NCI-H2196 (cell line): Measurements from ENCODE around the gene MYO1E.

Experiments used
- DNase-seq: peaks from one replicate; lab custom pipeline; 2025; ENCODE audit not compliant: unreplicated experiment; lab: John Stamatoyannopoulos, UW

MYO1E gene

GRCh38 chr15:59321000-59321689 is 51.5 kb downstream of the MYO1E start:
- no peak for DNase-seq

- DNase-seq = no peak
These were observed 55.5 kb downstream of the MYO1E start for GRCh38 chr15:59317211-59317610.

GRCh38 chr15:59315914-59316451 is 56.7 kb downstream of the MYO1E start:
- DNase-seq = peak; percentile 63

GRCh38 chr15:59313641-59314332 is 58.9 kb downstream of the MYO1E start:
- peak; percentile 77 for DNase-seq

DNA sequence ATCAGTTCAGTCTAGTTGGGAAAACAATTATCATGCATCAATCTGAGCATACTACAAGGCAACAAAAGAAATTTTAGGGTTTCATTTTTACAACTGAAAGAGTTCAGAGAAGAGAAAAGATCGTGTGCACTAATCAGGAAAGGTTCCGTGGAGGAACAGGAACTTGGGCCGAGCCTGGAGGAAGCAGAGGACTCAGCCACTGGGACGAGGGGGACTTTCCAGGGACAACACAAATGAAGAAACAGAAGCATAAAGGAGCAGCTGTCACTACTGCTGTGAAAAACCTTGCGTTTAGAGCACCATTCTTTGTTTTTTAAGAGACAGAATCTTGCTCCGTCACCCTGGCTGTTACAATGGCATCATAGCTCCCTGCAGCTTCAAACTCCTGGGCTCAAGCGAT is 60.5 kb downstream of the MYO1E start:
- no peak for DNase-seq

GRCh38 chr15:59311195-59311594 is 61.5 kb downstream of the MYO1E start:
- DNase-seq = no peak

- DNase-seq = no peak
These were observed 63.3 kb downstream of the MYO1E start for GRCh38 chr15:59309405-59309804.

- DNase-seq = no peak
These were observed 65.5 kb downstream of the MYO1E start for GRCh38 chr15:59307165-59307537.

- DNase-seq = no peak
These were observed 66.0 kb downstream of the MYO1E start for GRCh38 chr15:59306520-59307164.

DNA sequence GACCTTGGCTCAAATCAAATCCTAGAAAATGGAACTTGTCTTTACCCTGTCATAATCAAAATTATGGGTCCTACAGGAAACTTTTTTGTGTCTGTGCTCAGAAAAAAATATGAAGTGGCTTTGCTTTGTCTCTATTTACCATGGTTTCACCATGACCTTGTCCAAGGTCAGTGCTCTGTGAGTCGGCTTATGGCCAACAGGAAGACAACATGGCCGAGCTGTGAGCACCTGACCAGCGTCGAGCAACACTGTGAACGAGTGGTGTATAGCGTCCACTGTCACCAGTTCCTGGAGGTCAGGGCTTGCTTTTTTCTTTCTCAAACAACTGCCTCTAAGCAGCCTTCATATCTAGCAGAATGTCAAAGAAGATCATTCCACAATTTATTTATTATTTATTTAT is 67.9 kb downstream of the MYO1E start:
- no peak for DNase-seq

GRCh38 chr15:59304034-59304795 is 68.5 kb downstream of the MYO1E start:
- no peak for DNase-seq

- no peak for DNase-seq
These were observed 69.0 kb downstream of the MYO1E start for GRCh38 chr15:59303633-59304032.

DNA sequence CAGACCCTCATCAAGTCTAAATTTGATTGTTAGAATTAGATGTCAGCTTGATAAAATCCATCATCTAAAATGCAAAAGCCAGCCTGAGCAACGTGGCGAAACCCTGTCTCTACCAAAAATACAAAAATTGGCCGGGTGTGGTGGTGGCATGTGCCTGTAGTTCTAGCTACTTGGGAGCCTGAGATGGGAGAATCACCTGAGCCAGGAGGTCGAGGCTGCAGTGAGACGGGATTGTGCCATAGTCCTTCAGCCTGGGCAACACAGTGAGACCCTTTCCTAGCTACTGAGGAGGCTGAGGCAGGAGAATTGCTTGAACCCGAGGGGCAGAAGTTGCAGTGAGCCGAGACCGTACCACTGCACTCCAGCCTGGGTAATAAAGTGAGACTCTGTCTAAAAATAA is 69.5 kb downstream of the MYO1E start:
- no peak for DNase-seq

- DNase-seq = no peak
These were observed 71.1 kb downstream of the MYO1E start for GRCh38 chr15:59301527-59301926.

- DNase-seq = no peak
These were observed 72.0 kb downstream of the MYO1E start for GRCh38 chr15:59300618-59301139.

GRCh38 chr15:59299929-59300617 is 72.6 kb downstream of the MYO1E start:
- no peak for DNase-seq

GRCh38 chr15:59298854-59299250 is 73.8 kb downstream of the MYO1E start:
- no peak for DNase-seq

- no peak for DNase-seq
These were observed 74.3 kb downstream of the MYO1E start for GRCh38 chr15:59298225-59298853.

DNA sequence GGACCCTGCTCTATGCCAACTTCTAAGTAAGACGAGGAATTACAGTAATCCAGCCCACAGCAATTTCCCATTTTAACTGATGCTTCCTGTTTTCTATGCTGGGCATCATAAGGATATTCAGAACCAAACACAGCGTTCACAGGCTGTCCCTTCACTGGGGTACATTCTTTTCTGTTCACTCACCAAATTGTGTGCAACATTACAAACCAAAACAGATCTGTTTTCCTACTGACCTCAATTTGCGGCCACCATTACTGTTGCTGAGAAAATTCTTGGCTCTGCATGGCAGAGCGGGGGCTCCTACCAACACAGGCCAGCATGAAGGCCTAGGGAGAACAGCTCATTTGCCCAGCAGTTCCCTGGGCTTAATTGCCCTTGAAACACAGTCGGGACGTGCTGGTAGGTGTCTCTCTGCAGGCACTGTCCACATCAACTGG is 76.5 kb downstream of the MYO1E start:
- no peak for DNase-seq
